GM19099 (cell line): ENCODE measurements around the gene EBLN2.

Source experiments
- POLR2A ChIP-seq: IDR thresholded peaks from 3 replicates; pipeline ENCODE4 v1.6.1; 2011; ENCODE audit warnings: low read depth; ENCODE audit not compliant: insufficient read length; ENCODE audit errors: extremely low read depth

The EBLN2 gene

DNA sequence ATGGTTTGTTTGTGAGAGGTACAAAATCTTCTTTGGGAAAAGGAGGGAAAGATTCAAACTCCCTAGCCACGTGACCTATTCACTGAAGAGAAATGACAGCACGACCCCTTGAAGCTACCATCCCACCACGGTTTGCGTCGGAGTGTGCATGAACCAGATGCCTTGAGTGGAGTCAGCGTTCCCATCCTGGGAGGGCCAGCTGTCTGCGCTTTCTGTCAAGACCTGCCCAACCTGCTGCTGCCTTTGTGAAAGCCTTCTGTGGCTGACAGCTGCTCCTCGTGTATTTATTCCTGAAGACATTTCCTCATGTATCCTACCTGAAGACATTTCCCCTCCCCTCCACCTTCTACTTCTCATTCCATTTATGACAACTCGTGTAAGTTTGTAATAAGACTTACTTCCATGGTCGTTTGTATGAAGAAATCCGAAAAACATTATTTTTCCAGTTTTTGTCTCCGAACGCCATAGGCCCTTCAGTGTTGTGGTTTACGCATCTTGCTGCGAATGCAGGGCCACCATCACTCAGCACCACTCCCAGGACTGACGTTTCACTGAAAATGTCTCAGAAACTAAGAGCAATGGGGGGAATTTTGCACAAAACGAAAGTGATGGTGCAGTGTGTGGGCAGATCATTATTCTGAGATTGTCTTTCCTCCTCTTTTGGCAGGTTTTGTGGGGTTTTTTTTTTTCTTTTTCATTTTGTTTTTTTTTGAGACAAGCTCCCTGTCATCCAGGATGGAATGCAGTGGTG is 18.9 kb downstream of the EBLN2 start:
- no peak for TF ChIP-seq POLR2A

DNA sequence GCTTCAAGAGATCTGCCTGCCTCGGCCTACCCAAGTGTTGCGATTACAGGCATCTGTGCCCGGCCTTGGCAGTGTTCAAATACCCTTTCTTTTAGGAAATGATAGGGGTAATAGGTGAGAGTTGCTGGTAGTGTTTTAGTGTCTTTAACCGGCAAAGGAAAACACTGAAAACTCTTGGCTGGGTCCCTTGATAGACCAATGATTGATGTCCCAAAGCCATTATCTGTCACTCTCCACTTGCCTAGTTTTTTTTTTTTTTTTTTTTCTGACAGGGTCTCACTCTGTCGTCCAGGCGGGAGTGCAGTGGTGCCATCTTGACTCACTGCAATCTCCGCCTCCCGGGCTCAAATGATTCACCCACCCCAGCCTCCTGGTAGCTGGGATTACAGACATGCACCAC is 19.7 kb downstream of the EBLN2 start:
- TF ChIP-seq POLR2A, result no peak

DNA sequence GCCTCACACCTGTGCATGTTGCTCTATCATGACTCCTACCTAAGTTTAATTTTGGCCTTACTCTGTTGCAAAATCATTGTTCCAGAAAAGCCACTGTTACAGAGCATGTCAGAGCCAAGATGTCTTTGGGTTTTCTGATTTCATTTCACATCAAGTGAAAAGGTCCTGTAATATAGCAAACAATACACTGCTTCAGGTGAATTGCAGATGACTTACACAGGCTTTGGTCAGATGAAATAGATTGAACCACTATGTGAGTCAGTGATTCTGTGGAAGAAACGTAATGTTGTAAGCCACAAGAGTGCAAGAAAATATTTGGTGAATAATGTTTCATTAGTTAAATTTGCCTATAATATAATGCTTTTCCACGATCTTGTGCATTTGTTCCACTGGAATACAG is 22.7 kb downstream of the EBLN2 start:
- no peak for TF ChIP-seq POLR2A

DNA sequence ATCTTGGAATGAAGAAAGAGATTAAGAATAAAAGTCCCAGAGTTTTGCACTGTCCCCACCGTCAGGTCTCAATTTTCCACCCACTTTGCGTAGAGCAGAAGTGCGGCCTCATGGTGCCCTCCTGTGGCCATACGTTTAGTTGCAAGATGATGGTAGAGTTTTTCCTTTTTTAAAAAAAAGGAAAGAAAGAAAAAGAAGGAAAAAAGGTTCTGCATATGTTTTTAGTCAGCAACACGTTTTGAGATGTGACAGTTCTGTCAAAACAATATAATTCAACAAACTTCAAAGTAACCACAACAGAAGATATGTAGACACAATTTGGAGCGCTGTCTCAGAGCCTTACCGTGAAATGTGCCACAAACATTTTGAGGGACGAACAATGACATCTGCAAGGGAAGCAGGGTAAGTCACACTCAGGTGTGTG is 24.6 kb downstream of the EBLN2 start:
- TF ChIP-seq POLR2A, result no peak

DNA sequence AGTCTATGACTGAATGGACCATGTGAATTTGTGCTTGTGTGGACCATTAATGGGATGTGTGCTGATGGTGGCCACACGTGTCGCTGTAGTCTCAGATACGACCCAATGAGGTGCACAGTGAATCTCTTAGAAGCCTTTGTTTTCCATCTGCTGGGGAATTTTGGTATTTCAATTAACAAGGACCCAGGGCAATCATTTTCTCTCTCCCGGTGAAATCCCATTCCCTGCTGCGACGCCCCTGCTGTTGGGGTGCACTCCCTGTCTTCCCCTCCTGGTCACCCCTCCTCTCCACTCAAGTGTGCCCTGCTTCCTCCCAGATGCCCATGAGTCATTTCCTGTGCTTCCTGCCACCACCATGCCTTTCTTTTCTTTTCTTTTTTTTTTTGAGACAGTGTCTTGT is 32.7 kb downstream of the EBLN2 start:
- no peak for TF ChIP-seq POLR2A

DNA sequence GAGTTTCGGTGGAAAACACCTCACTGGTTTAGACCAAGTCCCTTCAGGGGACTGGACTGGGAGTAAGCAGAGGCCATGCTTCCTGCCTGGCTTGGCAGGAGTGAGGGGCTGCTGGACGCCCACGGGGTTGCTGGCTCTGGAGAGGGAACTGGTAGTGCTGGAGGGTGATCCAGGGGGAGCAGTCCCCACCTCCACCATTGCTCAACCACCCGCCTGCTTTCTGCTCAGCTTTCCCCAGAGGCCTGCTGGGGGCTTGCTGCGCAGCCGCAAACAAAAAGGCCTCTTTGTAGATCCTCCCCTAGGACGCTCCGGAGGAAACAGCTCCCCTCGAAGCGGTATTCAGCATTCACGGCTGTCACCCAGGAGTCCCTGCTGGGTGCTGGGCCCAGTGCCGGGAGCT is 33.5 kb downstream of the EBLN2 start:
- no peak for TF ChIP-seq POLR2A

DNA sequence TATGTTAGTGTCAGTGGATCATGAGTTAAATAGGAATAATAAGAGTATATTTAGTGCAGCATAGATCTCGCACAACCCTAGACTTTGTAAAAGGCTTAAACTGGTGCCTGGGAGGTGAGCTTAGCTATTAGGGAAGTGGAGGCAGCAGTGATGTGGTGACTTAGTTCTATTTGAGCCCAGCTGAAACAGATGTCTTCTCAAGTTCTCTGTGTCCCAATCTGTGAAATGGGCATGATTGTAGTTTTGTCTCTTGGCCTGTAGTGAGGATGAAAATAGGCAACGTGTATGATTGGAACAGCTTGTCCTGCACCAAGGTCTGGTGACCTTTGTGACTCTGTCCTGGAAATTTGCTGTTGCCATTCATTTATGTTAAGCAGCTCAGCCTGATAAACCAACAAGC is 34.7 kb downstream of the EBLN2 start:
- TF ChIP-seq POLR2A, result no peak

DNA sequence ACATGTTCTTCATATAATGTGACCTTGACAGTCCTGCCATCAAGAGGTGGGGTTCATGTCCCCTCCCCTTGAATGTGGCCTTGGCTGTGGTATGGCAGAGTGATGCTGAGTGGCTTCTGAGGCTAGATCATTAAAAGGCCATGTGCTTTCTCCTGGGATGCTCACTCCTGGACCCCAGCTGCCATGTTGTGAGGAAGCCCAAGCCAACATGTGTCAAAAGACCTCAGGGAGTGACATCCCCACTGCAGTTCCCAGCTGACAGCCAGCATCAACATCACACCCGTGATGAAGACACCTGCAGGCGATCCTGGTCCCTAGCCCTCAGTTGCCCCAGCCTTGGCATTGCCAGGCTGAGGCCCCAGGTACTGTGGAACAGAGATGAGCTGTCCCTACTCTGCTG is 36.6 kb downstream of the EBLN2 start:
- no peak for TF ChIP-seq POLR2A

DNA sequence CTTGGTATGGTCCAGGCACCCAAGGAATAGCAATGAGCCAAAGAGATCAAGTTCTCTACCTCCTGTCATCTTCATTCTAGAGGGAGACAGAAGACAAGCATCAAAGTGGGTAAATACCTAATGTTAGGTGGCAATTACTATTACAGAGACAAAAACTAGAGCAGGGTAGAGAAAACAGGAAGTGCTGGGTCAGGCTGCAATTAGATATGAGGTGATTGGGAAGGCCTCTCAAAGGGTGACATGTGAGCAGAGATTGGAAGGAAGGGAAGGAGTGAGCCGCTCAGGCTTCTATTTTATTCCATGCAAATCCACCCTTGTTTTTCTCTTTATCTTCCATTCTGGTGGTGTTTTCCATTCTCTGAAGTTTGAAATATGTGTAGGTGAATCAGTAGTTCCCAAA is 37.4 kb downstream of the EBLN2 start:
- TF ChIP-seq POLR2A, result no peak

DNA sequence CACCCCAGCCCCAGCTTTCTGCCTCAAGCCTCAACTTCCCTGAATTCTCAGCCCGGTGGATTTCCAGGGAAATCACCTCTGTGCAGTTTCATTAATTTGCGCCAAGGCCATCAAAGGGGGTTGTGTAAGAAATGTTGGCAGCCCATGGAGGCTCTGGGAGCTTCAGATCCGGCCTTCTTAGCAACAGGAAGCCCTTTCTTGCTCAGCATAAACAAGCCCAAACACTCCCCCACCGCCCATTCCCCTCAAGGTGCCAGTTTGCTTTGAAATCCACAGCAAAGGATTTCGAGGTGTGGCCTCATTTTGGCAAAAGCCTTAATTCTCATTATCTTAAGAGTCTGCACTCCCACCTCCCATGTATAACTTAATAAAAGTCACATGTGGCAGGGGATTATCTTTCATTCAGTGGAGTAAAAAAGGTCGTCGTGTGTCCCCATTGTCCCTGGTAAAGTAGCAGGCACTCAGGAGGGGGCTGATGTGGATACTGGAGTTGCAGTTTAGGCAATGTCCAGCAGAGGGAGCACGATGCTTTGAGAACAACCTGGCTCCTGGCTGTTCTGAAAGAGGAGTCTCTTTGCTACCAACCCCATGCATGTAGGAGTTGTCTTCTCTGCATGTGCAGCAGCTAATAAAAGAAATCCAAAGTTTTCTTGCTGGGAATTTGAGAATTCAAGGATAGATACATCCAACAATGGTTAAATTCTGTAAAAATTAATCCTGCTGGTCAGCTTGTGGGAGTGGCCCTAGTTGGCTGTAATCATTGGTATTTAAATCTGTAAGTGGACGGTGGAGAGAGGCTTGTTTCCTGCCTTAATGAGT is 39.5 kb downstream of the EBLN2 start:
- no peak for TF ChIP-seq POLR2A

DNA sequence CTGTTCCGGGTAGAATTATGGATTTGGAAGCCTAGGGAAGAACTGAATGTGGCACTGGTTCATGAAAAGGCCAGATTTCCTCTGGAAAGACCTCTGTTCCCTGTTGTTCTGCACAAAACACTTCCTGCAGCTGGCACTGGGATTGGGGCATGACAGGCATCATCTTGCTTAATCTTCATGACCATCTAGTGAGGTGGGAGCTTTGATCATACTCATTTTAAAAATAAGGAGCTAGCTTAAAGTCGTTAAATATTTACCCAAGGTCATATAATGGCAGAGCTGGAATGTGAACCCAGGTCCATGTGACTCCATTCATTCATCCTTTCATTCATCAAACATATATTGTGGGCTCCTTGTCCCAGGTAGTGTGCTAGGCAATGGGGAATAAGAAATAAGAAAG is 40.4 kb downstream of the EBLN2 start:
- TF ChIP-seq POLR2A, result no peak

DNA sequence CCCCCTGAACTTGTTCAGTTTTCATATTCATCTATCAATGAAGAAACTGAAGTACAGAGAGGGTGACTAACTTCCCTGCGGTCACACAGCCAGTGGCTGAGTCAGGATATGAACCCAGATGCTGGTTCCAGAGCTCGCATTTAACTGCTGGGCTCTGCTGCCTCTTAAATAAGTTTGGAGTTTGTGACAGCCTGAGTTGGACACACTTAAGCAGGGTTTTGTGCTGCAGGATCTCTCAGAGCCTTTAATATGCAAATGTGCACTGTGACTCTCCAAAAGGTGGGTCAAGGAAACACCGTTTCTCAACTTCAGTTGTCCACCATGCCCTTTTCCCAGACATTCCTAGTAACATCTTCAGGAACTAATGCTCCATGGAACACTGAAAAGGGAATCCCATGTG is 45.8 kb downstream of the EBLN2 start:
- TF ChIP-seq POLR2A, result no peak

DNA sequence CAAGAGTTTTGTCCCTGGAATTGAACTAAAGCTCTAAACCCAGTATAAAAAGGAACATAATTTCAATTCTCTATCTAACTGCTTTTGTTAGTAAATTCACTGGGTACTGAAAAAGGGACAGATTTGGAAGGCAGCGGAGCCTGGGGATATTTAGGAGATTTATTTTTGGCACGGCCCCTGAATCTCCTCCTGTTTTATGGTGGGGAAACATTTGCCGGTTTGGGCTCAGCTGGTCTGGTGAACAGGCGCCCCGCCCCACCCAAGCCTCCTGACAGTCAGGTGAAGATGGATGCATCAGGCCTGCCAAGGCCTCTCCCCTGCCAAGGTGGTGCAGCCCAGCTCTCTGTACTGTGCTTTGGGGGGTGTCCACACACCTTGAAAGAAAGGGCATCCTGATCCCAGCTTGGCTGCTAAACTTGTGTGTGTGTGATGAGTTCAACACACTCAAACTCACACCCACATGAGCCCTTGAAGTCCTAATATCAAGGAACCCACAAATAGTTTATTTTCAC is 46.3 kb downstream of the EBLN2 start:
- TF ChIP-seq POLR2A, result no peak

DNA sequence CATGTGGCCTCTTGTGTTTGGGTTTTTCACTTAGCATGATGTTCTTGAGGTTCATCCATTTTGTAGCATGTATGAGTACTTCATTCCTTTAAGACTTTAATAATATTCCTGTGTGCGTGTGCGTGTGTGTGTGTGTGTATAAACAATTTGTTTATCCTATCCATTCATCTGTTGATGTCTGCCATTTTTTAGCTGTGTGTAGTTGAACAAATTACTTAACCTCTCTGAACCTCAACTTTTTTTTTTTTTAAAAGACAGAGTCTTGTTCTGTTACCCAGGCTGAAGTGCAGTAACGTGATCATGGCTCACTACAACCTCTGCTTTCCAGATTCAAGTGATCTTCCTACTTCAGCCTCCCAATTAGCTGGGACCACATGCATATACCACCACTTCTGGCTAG is 47.3 kb downstream of the EBLN2 start:
- no peak for TF ChIP-seq POLR2A

DNA sequence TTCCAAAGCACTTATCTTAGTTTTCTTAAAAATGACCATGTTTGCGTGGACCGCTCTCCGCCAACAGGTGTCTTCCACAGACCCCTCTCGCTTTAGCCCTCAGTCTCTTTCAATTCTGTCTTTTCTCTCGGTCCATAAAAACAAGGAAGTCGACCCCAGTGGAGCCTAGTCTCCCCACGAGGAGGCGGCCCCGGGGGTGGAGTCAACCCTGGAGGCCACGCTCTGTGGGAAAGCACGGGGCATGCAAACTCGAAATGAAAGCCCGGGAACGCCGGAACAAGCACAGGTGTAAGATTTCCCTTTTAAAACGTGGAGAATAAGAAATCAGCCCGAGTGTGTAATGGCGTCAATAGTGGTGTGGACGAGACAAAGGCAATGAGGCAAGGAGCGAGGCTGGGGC is 49.1 kb downstream of the EBLN2 start:
- no peak for TF ChIP-seq POLR2A
